ENCODE data around the gene OR5A1. TPM values are rescaled to one million over a fixed set of nuclear protein-coding genes. Genes with fewer than 3 reads are reported as not detected.

The OR5A1 gene
- total RNA-seq, 1 experiment from 2014 or later, result not detected

DNA sequence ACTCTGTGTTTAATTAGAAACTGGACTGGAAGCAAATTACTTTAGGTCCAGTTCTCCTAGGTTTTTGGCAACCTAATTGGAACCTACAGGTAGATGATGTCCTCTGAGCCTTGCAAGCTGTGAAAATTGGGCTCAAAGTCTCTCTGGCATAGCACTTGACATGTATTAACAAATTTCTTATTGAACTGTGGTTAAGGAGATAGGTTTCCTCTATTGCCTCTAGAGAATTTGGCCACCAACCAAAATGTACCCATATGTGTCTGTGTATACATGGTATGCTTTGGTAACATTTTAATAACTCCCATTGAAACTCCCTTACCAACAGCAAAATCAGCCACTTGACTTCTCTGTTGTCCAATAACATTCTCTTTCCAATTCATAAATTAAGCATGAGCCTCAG, 36.7 kb downstream of the OR5A1 start, which contains the start of gene OR4D10:
Gene OR4D10 (plus strand): TSS at position 301 of the 400 bp plus-strand sequence. CDS start 4,115 bp downstream, outside the sequence.
- Histone ChIP-seq H3K36me3 (ENCODE audit: insufficient read depth, low read length, poor library complexity, severe bottlenecking) (no peaks in the 10 kb centered on the region), H3K27ac (ENCODE audit: low read depth, low read length, poor library complexity, severe bottlenecking) (no peak within 1 kb of the TSS), H3K27me3 (replicated peaks; ENCODE audit: insufficient read depth, low read depth, low read length, poor library complexity) (peaks cover 18% of the 10 kb centered on the region), H3K4me3 (ENCODE audit: low read depth, low read length, poor library complexity, severe bottlenecking) (no peak within 1 kb of the TSS), H3K9me3 (ENCODE audit: low read depth, low read length, poor library complexity, severe bottlenecking) (no peaks in the 10 kb centered on the region), H3K4me1 (ENCODE audit: insufficient read depth, low read length, poor library complexity, severe bottlenecking) (no peaks in the 10 kb centered on the region)
- TF ChIP-seq EZH2 (IDR thresholded peaks at IDR 0.05; ENCODE audit: borderline replicate concordance, low read depth, low read length, poor library complexity, severe bottlenecking), result no peak
- TF ChIP-seq, protein P1, sequence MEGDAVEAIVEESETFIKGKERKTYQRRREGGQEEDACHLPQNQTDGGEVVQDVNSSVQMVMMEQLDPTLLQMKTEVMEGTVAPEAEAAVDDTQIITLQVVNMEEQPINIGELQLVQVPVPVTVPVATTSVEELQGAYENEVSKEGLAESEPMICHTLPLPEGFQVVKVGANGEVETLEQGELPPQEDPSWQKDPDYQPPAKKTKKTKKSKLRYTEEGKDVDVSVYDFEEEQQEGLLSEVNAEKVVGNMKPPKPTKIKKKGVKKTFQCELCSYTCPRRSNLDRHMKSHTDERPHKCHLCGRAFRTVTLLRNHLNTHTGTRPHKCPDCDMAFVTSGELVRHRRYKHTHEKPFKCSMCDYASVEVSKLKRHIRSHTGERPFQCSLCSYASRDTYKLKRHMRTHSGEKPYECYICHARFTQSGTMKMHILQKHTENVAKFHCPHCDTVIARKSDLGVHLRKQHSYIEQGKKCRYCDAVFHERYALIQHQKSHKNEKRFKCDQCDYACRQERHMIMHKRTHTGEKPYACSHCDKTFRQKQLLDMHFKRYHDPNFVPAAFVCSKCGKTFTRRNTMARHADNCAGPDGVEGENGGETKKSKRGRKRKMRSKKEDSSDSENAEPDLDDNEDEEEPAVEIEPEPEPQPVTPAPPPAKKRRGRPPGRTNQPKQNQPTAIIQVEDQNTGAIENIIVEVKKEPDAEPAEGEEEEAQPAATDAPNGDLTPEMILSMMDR (conservative IDR thresholded peaks at IDR 0.05; ENCODE audit: low read depth, low read length), result no peak
- BruUV-seq (replicated peaks), result no TSS peak
- ChIA-PET CTCF (no interaction called here), POLR2A (ENCODE audit: low non-redundant PET) (no interaction called here)
- intact Hi-C loops (cut with micrococcal nuclease; ENCODE audit: unreplicated experiment), result no loop called here
- no peak for DNase-seq (ENCODE audit: low spot score)

DNA sequence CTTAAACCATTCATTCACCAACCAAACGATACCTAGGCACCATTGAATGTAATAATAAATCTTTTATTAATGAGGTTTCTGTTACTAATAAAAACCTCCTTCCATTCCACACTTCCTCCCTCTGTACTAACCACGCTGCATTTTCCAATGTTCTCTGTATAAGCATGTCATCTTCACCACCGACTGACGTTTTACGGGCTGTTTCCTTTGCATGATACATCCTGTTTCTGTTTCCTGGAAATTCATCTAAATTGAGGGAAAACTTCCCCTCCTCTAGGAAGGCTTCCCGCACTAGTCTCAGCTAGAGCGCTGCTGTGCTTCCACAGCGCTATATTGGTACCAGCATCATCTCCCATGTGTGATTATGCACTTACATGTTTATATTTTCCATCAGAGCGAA, 38.9 kb downstream of the OR5A1 start:
- BruUV-seq (replicated peaks), result no TSS peak
- Histone ChIP-seq H3K27me3 (replicated peaks; ENCODE audit: insufficient read depth, low read depth, low read length, poor library complexity) (peaks cover 29% of the 10 kb centered on the region), H3K4me3 (ENCODE audit: low read depth, low read length, poor library complexity, severe bottlenecking) (no peak overlapping the region), H3K9me3 (ENCODE audit: low read depth, low read length, poor library complexity, severe bottlenecking) (no peaks in the 10 kb centered on the region), H3K27ac (ENCODE audit: low read depth, low read length, poor library complexity, severe bottlenecking) (no peak overlapping the region), H3K36me3 (ENCODE audit: insufficient read depth, low read length, poor library complexity, severe bottlenecking) (no peaks in the 10 kb centered on the region), H3K4me1 (ENCODE audit: insufficient read depth, low read length, poor library complexity, severe bottlenecking) (no peaks in the 10 kb centered on the region)
- intact Hi-C loops (cut with micrococcal nuclease; ENCODE audit: unreplicated experiment), result no loop called here
- CTCF ChIA-PET, result no interaction called here
- no peak for DNase-seq (ENCODE audit: low spot score)
- TF ChIP-seq, protein P1 (conservative IDR thresholded peaks at IDR 0.05; ENCODE audit: low read depth, low read length), result no peak
- no peak for TF ChIP-seq EZH2 (IDR thresholded peaks at IDR 0.05; ENCODE audit: borderline replicate concordance, low read depth, low read length, poor library complexity, severe bottlenecking)
- POLR2A ChIA-PET (ENCODE audit: low non-redundant PET), result no interaction called here

DNA sequence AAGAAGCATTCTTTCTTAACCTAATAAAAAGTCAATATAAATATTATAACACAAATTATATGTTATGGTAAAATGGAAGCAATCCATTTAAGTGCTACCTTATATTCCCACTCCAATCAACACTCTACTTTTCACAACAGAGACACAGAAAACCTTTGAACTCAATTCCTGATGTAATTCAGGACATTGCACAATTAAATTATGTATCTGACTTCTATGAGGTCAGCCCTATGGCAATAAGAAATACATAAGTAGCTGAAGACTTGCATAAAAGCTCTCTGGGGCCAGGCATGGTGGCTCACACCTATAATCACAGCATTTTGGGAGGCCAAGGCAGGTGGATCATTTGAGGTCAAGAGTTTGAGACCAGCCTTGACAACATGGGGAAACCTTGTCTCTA, 43.6 kb downstream of the OR5A1 start:
- DNase-seq (ENCODE audit: low spot score), result no peak
- intact Hi-C loops (cut with micrococcal nuclease; ENCODE audit: unreplicated experiment), result no loop called here
- H3K36me3 ChIP-seq (ENCODE audit: insufficient read depth, low read length, poor library complexity, severe bottlenecking), result no peaks in the 10 kb centered on the region
- no peaks in the 10 kb centered on the region for H3K4me1 ChIP-seq (ENCODE audit: insufficient read depth, low read length, poor library complexity, severe bottlenecking)
- H3K27me3 ChIP-seq (replicated peaks; ENCODE audit: insufficient read depth, low read depth, low read length, poor library complexity), result peaks cover 35% of the 10 kb centered on the region
- no peak overlapping the region for H3K4me3 ChIP-seq (ENCODE audit: low read depth, low read length, poor library complexity, severe bottlenecking)
- POLR2A ChIA-PET (ENCODE audit: low non-redundant PET), result interaction anchor here (0.6 kb wide), 1 partner anchor 308 kb away, joined by 3 read pairs; the partner anchor contains the start of gene DTX4
- CTCF ChIA-PET, result no interaction called here
- no peak overlapping the region for H3K27ac ChIP-seq (ENCODE audit: low read depth, low read length, poor library complexity, severe bottlenecking)
- TF ChIP-seq, protein P1 (conservative IDR thresholded peaks at IDR 0.05; ENCODE audit: low read depth, low read length), result no peak
- TF ChIP-seq EZH2 (IDR thresholded peaks at IDR 0.05; ENCODE audit: borderline replicate concordance, low read depth, low read length, poor library complexity, severe bottlenecking), result no peak
- H3K9me3 ChIP-seq (ENCODE audit: low read depth, low read length, poor library complexity, severe bottlenecking), result no peaks in the 10 kb centered on the region
- BruUV-seq (replicated peaks), result no TSS peak
